DMS114 treated with DMSO at 0.1 percent for 48 hours (cell line): ENCODE data around the gene PARD6G.

Source experiments
- DNase-seq: peaks from one replicate; lab custom pipeline; 2025; ENCODE audit not compliant: unreplicated experiment; lab: John Stamatoyannopoulos, UW

Gene PARD6G

DNA sequence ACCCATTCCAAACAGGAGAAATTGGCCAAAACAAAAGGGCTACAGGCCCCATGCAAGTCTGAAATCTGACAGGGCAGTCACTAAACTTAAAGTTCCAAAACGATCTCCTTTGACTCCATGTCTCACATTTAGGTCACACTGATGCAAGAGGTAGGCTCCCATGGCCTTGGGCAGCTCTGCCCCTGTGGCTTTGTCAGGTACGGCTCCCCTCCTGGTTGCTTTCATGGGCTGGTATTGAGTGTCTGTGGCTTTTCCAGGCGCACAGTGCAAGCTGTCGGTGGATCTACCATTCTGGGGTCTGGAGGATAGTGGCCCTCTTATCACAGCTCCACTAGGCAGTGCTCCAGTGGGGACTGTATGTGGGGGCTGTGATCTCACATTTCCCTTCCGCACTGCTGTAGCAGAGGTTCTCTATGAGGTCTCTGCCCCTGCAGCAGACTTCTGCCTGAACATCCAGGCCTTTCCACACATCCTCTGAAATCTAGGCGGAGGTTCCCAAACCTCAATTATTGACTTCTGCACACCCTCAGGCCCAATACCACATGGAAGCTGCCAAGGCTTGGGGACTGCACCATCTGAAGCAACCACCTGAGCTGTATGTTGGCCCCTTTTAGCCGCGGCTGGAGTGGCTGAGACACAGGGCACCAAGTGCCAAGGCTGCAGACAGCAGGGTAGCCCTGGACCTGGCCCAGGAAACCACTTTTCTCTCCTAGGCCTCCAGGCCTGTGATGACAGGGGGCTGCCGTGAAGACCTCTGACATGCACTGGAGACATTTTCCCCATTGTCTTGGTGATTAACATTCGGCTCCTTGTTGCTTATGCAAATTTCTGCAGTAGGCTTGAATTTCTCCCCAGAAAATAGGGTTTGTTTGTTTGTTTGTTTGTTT, 28.7 kb downstream of the PARD6G start:
- no peak for DNase-seq

- DNase-seq, result no peak
Measured at GRCh38 chr18:80213182-80213581, 34.1 kb downstream of the PARD6G start.

- no peak for DNase-seq
Measured at GRCh38 chr18:80210312-80211083, 36.8 kb downstream of the PARD6G start.

DNA sequence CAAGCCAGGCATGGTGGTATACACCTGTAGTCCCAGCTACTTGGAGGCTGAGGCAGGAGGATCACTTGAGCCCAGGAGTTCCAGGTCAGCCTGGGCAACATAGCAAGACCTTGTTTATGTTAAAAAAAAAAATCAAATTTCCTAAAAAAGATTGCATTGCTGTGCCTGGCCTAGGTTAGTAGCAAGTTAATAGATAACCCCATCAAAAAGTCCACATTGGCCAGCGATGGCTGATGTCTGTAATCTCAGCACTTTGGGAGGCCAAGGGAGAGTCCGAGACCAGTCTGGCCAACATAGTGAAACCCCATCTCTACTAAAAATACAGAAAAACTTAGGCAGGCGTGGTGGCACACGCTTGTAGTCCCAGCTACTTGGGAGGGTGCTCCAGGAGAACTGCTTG, 38.7 kb downstream of the PARD6G start:
- no peak for DNase-seq

DNA sequence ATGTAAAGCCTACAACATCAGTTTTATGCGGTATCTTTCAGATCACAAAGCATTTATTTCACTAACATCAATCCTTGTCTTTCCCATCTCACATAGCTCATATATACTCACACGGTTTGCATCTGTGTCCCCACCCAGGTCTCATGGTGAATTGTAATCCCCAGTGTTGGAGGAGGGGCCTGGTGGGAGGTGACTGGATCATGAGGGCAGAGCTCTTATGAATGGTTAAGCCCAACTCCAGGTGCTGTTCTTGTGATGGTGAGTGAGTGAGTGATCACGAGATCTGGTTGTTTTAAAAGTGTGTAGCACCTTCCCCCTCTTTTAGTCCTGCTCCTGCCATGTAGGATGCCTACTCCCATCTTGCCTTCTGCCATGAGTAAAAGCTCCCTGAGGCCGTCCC, 42.0 kb downstream of the PARD6G start:
- DNase-seq, result no peak

DNA sequence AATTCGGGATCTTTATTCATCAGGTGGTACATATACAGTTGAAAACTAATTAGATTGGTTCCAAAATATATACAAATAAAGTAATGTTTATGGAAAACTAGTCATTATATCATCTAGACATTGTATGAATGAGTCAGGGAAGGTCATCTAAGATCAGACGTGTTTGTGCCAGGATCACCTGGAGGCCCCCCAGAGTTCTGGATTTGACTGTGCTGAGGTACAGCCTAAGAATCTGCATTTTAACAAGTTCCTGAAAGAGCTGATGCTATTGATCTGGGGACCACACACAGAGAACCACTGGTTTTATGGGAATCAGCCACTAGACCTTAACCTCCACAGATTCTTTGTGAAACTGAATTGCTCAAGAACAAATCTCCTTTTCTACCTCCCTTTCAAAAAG, 43.2 kb downstream of the PARD6G start:
- no peak for DNase-seq

DNA sequence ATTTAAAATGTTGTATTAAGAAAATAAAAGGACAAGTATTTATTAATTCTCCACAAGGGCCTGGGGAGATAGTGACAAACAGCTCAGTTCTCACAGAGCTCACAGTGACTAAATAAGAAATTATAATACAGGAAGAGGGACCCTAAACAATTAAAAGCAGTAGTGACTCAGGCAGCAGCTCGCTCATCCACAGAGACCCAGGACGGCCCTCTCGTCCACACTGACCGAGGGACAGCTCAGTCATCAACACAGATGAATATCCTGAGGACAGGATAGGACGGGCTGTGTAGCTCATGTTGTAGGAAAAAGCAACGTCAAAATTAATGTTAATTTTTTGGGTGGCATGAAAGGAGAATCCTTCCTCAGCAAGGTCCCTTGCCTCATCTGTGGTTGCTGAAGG, 44.1 kb downstream of the PARD6G start:
- DNase-seq, result no peak

DNA sequence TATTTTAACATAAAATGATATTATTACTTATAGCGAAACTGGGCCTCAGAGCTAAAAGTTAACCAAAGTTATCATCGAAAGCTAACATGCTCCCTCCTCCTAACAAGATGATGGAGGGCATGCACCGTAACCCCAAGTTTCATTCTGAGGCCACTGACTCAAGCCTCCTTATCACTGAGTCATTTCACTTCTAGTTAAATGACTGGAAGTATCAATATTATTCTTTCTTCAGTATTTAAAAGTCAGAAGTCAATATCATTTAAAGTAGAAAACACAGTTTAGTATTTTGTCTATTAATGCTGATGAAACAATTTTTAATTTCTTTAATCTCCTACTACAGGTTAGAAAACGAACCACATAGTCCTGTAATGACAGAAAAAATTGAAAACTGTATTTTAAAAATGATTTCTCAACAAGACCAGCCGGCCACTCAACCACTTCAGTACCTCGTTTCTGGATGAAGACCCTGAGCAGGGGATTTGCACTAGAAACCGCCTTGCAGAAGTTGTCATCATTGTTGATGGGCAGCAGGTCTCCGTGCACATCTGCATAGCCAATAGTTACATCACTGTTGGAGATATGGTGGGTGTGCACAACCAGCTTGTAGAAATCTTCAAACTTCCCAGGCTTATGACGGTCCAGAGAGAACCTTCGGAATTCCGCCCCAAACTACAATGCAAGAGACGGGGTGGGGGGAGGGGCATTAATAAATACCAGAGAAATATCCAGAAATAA, 44.9 kb downstream of the PARD6G start:
- DNase-seq, result no peak

- no peak for DNase-seq
Measured at GRCh38 chr18:80201739-80202138, 45.6 kb downstream of the PARD6G start.

- no peak for DNase-seq
Measured at GRCh38 chr18:80200932-80201672, 46.2 kb downstream of the PARD6G start.

GRCh38 chr18:80200171-80200931, 47.0 kb downstream of the PARD6G start:
- peak; percentile 4 for DNase-seq

DNA sequence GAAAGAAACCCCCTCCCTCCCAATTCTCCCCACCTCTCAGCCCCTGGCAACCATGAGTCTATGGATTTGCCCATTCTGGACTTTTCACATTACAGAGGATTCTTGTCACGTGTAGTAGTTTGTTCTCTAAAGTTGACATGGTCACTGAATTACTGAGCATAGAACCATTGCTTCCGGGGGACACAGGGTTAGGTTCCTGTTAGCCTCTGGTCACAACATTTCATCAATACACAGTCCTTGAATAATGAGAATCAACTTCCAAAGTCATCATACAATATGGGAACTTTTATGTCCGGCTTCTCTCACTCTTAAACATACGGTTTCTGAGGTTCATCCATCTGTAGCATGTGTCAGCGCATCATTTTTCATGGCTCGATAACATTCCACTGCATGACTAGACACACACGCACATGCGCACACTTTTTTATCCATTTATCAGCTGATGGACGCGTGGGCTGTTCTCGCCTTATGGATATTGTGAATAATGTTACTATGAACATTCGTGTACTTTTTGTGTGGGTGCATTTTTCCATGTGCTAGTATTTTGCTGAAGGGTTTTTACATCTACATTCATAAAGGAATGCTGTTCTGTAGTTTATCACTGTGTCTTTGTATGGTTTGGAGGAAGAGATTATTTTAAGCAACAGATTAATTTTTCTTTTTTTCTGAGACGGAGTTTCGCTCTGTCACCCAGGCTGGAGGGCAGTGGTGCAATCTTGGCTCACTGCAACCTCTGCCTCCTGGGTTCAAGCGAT, 48.1 kb downstream of the PARD6G start:
- no peak for DNase-seq

DNA sequence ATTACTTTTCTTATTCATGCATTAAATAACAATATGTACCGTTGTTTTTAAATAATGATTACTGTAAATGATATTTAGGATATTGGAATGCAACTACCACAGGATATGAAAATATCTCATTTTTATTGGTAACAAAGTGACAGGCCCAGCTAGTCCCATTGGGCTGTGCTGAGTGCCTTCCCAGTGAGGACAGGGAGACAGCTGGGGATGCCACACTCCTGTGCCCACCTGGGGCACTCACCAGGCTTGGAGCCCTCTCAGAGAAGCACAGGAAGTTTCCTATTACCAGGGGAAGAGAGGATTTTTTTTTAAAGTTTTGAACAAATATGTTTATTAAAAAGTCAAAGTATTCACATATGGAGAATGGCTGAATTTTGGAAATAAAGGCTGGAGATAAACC, 48.9 kb downstream of the PARD6G start:
- no peak for DNase-seq

DNA sequence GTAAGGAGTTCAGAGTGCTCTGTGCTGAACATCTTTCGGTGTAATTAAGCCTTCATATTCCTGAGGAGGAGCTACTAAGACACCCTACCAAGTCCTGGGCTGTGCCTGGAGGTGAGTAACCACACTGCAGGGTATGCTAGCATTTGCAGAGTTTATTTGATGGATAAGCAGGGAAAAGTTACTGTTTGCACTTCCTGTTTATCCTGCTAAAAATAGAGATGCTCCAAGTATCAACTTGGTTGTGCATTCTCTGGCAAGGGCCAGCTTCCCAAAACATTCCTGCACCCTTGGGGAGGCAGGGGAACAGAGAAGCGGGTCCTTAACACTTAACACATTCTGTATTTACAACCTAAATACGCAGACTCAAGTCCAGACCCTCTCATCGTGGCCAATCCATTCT, 49.8 kb downstream of the PARD6G start:
- DNase-seq, result no peak

GRCh38 chr18:80196528-80197320, 50.6 kb downstream of the PARD6G start:
- DNase-seq, result no peak

DNA sequence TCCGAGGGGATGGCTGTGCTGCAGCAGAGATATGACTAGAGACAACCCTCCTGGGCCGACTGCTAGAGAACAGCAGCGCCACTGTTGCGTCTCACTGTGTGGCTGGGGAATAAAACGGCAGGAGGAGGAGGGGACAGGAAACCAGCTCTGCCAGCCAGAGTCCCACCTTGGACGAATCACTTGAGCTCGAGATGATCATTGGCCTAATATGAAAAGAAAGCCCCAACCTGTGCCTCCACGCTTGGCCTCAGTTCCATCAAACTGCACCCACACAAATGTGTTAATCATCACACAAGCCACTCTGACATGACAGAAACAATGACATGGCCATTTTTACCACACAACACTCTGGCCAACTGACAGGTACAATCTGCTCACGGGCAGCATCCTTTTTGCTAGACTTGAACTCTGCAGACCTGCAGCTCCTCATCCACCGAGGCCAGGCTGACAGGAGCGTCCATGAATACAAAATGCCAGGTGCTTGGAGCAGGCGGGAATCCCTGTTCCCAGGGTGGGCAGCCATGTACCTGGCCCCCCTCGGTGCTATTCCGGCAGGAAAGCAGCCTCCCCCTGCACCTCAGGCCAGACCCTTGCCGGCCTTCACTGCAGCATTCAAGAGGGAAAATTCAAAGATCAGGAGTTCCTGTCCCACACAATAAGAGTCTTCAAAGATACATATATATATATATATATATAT, 52.3 kb downstream of the PARD6G start:
- DNase-seq, result no peak

GRCh38 chr18:80193701-80194100, 53.6 kb downstream of the PARD6G start:
- no peak for DNase-seq
